DMS114 treated with DMSO at 0.1 percent for 48 hours (cell line): ENCODE results near the gene RXRA.
"Not testable (repeated sequence)": the region's sequence is repeated elsewhere in the genome, so short reads cannot be mapped to it uniquely, and the experiment has no call there.

Experiments
- DNase-seq: peaks from one replicate; lab custom pipeline; 2025; ENCODE audit not compliant: unreplicated experiment; lab: John Stamatoyannopoulos, UW

The RXRA gene

GRCh38 chr9:134307674-134308638 lies 18.3 kb upstream of the RXRA start:
- no peak for DNase-seq

GRCh38 chr9:134308639-134309220 lies 17.5 kb upstream of the RXRA start:
- not testable (repeated sequence) for DNase-seq

GRCh38 chr9:134313470-134313869 lies 12.8 kb upstream of the RXRA start:
- DNase-seq: no peak

- DNase-seq: no peak
Measured at GRCh38 chr9:134314039-134314949, 12.0 kb upstream of the RXRA start.

GRCh38 chr9:134314950-134315715 lies 11.1 kb upstream of the RXRA start:
- DNase-seq: no peak

GRCh38 chr9:134315716-134316448 lies 10.4 kb upstream of the RXRA start:
- no peak for DNase-seq

GRCh38 chr9:134316449-134317160 lies 9.7 kb upstream of the RXRA start:
- DNase-seq: no peak

- DNase-seq: no peak
Measured at GRCh38 chr9:134317400-134317789, 8.9 kb upstream of the RXRA start.

- no peak for DNase-seq
Measured at GRCh38 chr9:134317790-134318414, 8.4 kb upstream of the RXRA start.

GRCh38 chr9:134318481-134318891 lies 7.8 kb upstream of the RXRA start:
- DNase-seq: no peak

GRCh38 chr9:134318941-134319305 lies 7.3 kb upstream of the RXRA start:
- DNase-seq: no peak

GRCh38 chr9:134319306-134320125 lies 6.7 kb upstream of the RXRA start:
- no peak for DNase-seq

GRCh38 chr9:134320126-134320867 lies 6.0 kb upstream of the RXRA start:
- DNase-seq: no peak

- no peak for DNase-seq
Measured at GRCh38 chr9:134320868-134321471, 5.3 kb upstream of the RXRA start.

GRCh38 chr9:134321531-134321930 lies 4.7 kb upstream of the RXRA start:
- DNase-seq: no peak

GRCh38 chr9:134321946-134322741 lies 4.1 kb upstream of the RXRA start:
- no peak for DNase-seq
